Activated CD4-positive, alpha-beta T cell treated with anti-CD3 and anti-CD28 coated beads, Interleukin-10, Interleukin-2, amounts not matched to agents 100 ng/mL and 50 ng/mL, durations not matched to agents 16 hours and 8 hours (primary cell): ENCODE measurements around the gene CANT1.

Source experiments
- DNase-seq: peaks from one replicate; pipeline ENCODE4 v3.0.0-alpha.2; 2020

CANT1 gene

DNA sequence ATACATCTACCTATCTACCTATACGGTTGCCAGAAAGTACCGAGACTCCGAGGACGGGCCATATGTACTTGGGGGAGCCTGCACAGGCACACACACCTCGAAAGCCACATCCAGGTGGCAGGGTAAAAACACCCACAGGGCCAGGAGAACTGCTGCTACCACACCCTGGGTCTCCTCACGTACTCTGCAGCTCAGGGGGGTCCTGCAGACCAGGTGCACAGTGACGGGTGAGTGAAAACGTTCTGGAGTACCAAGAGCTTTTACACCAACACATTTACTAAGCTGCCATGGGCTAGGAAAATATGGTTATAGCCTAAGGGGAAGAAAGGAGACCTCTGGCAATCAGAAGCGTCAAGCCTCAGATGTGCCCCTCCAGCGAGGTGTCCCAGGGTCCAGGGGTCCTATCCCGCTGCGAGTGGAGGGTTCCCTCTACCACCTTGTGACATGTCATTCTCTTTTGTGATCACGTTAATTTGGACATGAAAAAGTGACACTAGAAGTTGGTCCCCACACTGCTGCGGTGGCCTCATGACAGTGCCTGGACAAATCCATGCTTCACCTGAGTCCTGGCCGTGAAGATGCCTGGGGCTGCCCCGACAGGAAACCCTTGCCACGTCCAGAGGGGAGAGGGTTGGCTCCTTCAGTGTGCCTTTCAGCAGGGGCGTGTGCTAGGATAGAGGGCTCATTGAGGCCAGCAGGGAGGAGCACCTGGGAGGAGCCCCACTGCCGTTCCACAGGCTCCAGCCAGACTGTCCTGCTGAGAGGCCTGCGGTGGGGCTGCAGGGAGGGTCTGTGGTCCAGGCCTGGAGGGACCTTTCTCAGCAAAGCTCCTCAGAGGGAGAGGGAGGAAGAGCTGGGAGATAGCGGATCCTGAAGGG lies 1.8 kb downstream of the CANT1 start:
- no peak for DNase-seq

DNA sequence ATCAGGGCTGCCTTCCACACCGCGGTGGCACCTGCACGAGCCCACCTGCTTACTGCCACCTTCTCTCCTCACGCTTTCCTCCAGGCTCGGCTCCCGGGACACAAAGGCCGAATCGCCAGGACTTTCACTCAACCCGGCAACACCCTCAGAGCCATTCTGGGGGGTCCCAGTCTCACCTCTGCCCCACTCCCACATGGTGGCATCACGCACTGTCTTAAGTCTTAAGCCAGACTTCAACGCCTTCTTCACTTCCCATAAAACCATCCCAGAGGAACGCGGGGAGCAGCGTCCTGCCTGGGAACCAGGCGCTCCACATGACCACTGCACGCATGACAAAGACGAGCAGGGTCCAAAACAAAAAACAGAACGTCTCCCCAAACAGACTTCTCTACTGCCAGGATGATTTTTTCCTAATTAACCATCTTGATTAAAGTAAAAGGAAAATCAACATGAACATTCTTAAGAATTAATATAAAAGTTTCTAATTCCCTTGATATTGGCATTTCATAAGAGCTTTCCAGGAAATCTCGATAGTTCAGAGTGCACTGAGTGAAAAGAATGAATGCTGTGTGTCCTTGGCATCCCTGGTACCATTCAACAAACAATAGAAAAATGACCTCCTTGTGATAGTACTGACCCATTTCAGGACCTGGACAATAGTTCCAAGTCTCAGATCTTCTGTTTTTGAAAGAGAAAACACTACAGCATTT lies 2.6 kb downstream of the CANT1 start:
- DNase-seq: no peak

DNA sequence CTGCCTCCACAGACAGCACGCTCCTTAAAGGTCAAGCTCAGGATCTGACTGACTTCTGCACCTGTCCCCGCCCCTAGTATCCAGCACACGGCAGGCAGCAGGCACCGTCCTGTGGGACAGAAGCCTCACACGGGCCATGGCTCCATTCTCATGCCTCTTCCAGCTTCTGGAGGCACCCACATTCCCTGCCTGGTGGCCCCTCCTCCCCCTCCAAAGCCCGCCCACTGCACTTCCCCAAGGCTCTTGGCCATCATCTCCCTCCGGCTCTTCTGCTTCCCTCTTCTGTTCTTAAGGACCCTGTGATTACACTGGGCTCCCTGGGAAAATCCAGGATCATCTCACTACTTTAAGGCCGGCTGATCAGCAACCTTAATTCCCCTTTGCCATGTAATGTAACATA lies 3.5 kb downstream of the CANT1 start:
- DNase-seq: no peak

DNA sequence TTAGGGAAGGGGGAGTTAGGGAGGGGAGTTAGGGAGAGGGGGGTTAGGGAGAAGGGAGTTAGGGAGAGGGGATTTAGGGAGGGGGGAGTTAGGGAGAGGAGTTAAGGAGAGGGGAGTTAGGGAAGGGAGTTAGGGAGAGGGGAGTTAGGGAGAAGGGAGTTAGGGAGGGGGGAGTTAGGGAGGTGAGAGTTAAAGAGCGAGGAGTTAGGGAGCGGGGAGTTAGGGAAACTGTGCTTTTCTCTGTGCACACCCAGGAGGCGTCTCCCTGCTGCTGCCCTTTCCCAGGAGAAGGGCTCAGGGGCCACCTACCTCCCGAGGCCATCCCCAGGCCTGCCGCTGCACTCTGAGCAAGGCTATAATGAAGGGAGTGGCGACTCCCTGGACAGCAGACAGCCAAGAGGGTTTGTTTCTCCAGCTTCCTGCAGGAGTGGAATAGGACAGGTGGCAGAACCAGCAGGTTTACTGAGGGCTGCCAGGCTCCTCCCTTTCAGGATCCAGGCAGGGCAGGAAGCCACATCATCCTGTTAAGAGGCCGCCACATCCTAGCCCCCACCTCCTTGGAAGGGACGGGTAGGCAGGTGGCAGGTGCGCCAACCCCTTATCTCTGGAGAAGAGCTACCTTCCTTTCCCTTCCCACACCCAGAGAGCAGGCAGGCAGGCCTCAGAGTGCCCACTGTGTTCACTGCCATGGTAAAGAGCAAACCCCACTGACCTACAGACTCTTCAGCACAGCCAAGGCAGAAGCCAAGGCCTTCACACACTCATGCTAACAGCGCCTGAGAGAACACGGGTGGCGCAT lies 4.3 kb downstream of the CANT1 start:
- DNase-seq: no peak

DNA sequence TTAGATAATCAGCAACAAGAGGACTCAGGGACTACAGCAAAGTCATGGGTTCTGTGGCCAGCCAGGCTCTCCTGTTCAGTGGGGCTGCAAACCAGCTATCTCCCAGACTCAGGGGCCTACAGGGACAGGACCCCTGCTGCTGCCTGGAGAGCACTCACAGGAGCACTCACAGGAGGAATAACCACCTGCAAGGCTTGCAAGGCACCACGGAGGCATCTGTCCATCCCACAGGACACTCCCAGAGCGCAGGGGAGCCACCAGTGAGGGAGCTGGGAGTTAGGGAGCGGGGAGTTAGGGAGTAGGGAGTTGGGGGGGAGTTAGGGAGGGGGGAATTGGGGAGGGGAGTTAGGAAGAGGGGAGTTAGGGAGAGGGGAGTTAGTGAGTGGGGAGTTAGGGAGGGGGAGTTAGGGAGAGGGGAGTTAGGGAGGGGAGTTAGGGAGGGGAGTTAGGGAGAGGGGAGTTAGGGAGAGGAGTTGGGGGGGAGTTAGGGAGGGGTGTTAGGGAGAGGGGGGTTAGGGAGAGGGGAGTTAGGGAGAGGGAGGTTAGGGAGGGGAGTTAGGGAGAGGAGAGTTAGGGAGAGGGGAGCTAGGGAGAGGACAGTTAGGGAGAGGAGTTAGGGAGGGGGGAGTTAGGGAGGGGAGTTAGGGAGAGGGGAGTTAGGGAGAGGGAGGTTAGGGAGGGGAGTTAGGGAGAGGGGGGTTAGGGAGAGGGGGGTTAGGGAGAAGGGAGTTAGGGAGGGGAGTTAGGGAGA lies 5.7 kb downstream of the CANT1 start:
- DNase-seq: no peak

DNA sequence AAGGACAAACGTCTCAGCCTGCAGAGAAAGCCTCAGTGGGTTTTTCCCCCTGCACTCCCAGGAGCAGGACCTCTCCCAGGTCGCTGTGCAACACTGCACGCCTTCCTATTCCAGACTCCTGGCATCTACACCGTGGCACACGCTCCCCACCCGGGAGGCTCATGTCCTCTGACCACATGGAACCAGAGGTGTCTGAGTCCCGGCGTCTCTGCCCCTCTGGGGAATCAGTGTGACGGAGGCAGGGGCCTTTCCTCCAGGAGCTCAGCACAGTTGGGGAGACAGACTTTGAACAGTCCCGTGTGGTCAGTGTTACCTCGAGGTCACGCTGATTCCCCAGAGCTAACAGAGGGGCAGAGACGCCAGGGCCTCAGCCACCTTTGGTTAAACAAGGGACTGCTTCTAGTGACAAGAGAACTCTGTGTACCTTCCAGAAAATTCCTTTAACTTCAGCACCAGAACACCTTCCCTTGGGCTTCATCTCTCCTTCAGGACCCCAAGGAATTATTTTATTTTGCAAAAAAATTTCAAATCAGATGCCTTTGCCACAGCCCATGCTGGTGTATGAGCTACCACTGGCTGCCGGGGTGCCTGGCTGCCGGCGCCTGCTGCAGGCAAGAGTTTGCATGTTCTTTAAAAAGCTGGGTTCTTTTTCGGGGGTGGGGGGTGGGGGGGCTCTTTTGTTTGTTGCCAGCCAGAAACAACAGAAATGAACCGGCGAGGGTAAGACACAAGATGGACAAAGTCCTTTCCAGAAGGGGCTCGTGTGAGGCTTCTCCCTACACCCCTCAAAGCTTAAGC lies 6.6 kb downstream of the CANT1 start:
- no peak for DNase-seq

DNA sequence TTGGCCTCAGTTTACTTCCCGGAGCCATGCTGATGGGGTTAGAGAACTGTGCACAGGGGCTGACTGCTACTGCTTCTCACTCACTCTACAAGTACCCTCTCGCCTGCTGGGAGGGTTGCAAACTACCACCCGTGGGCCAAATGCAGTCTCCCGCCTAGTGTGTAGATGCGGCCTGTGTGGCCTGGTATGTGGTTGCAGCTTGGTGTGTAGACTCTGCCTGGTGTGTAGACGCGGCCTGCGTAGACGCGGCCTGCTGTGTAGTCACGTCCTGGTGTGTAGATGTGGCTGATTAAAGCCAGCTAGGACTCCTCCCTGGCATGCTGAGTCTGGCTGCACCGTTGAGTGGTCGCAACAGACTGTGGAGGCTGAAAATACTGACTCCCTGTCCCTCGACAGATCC lies 7.3 kb downstream of the CANT1 start:
- DNase-seq: no peak

DNA sequence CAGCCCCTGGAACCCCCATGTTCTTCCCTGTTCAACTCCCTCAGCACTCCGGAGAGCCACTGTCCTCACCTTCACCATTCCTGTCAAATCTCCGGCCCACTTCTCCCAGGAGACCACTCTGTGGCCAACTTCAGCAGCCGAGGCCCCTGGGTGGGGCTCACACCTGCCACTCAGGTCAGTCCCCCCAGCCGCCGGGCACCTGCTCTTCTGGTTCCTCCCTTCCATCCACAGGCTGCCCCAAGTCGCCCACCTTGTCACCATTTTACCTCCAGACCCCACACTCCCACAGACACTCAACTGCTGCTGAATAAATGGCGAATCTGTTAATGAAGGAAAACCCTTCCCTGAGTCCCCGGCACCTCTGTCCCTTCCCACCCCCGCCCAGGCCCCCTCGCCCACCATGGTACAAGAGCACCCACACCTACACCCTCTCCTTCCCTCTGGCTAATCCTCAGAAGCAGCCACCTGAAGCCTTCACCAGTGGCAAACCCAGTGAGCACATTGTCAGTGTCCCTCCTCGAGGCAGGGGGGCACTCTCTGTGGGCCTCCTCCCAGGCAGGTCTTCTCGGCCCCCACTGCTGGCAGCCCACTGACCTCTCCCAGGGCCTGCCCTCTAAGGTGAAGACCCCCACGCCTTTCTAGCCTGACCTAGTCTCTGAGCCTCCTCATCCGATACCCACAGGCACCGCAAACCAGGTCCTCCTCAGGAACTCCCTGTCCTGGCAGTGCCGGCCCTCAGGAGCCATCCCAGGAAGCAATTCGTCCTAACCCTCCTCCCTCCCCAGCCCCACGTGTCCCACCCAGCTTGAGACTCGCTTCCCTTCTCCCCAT lies 8.2 kb downstream of the CANT1 start:
- DNase-seq: no peak

DNA sequence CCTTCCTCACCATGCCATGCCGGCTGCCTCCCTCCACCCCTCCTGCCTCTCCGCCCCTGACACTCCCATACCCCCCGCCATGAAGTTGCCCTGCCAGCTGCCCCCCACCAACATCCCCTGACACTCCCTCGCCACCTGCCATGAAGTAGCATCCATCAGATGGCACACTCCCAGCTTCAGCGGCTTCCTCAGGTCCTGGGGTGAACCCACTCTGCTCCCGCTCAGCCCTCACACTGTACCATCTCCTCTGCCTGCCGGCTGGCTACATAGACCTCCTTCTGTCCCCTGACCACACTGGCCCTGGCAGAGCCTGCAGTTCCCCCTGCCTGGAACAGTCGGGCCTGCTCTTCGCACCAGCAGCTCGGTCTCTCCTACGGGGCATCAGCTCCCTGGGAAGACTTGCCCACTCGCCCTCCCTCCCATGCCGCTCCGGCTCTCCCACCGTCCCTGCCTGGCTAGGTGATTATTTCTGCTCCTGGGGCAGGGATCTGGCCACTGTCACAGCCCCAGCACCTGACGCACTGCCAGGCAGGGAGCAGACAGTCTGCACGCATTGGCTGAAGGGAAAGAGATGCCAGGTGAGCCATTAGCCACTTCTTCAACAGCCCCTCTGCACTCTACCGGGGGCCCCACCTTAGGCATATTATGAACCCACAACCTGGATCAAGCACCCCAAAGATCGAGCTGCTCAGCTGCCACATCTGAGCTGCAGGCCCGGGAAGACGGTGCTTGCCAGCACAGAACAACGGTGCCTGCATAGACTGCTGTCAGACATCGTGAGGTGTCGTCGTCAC lies 9.0 kb downstream of the CANT1 start:
- no peak for DNase-seq

DNA sequence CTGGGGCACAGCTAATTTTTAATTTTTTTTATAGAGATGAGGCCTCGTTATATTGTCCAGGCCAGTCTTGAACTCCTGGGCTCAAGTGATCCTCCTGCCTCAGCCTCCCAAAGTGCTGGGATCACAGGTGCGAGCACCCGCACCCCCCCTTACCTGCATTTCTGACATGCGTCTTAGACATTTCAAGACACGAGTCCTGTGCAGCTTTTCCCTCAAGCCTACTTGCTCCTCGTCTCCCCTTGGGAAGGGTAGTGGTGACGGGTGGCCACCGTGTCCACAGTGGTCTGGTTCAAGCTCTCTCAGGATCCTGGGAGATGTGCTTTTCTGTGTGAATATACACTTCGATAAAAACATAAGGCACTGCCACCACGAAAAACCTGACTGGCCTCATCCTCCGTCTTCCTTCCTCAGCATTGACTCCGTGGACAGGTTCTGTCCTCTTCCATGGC lies 9.6 kb downstream of the CANT1 start:
- DNase-seq: no peak

DNA sequence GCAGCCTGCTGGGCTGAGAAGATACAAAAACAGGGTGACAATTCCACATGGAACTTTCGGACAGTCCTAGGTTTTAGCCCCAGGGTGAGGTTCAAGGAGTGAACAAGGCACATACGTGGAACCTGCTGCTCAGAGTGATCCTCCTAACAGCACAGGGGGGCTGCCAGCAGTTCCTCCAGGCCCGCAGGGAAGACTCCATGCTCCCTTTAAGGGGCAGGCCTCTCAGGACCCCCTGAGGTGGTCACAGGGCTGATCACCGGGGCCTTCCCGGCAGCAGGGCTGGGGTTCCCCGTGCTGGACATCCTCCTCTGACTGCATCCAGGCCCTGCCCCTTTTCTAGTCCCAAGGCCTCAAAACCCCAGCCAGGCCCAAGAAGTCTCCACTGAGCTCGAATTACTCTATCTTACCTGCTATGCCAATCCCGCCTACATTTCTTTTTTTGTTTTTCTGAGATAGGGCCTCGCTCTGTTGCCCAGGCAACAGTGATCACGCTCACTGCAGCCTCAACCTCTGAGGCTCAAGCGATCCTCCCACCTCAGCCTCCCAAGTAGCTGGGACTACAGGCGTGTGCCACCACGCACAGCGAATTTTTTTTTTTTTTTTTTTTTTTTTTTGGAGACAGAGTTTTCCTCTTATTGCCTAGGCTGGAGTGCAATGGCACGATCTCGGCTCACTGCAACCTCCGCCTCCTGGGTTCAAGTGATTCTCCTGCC lies 10.4 kb downstream of the CANT1 start:
- DNase-seq: no peak

DNA sequence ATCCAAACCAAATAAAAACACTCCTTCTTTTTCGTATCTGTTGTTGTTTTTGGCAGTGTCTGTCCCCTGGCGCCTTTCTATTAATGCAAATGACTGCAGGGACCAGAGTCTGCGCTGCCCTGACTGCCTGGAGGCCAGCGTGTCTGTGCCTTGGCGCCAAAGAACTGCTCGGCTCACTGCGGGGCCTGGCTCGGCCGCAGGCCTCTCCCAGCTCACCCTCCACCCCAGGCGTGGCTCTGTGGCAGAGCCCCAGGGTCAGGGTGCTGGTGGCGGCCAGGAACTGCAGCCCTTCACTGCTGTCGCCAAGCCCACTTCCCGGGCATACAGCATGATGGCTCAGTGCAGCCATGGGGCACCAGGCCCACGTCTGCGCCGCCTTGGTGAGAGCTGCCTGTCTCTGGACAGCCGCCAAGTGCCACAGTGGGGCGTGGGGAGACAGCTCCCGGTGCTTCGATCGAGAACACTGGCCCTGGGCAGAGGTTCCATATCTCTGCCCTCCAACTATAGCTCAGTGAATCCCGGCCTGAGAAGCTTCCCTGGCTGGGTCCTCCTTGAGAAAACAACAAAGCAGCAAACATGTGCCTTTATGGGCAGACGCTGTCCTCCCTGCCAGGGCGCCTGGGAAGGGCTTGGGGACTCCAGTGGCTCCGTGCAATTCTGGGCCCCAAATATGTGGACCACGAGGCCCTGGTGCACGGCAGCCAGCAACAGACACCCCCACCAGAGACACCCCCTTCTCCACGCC lies 11.1 kb downstream of the CANT1 start:
- DNase-seq: no peak

DNA sequence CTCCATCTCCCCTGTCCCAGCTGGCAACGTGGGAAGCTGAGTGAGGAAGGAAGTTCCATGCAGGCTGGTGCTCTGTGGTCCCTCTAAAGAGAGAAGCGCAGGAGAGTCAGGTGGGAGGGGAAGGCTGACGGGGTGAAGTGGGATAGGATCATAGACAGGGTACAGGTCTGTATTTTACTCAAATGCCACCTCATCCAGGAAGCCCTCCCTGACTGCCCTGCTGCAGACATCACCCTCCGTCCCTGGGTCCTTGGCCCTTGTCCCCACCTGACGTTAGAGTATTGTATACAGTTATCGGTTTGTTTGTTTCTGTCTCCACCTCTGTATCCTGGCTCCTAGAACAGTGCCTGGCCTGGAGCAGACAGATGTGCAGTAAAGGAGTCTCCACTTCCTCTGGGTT lies 11.7 kb downstream of the CANT1 start:
- no peak for DNase-seq

DNA sequence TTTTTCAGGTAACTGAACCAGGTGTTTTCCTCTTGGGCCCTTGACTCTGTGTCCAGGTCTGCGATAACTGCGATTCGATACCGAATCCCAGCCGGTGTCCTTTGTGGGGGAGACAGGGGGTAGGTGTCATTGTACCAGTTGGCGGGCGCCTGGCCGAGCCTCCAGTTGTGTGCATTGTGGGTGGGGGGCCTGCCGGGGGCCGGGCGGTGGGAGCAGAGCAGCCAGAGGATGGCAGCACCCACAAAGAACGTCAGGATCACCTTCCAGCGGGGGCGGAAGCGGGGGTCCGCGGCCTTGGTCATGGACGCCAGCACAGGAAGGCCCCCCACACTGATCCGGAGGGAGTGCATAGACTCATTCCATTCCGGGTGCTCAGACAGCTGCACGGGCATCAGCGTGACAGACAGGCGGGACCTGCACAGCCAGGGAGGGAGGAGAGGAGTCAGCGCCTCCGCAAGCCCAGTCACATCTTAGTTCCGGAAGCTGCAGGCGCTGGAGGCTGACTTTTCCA lies 12.3 kb downstream of the CANT1 start:
- DNase-seq: no peak

DNA sequence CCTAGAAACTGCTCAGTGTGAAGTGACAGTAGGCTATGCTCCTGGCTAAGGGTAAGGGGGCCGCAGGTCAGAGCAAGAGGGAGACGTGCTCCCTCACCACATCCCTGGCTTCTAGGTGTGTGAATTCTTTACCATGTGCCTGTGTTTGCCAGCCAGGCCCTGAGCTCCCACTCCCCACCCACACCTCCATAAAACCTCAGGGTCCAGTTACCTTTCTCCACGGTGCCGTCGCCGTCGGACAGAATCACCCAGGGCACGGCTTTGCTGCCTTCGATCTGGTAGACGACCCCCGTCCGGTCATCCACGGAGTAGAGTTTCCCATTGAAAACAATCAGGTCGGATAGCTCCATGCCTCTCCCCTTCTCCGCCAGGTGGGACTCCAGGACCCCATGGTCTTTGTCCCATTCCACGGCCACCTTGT lies 12.8 kb downstream of the CANT1 start:
- no peak for DNase-seq

DNA sequence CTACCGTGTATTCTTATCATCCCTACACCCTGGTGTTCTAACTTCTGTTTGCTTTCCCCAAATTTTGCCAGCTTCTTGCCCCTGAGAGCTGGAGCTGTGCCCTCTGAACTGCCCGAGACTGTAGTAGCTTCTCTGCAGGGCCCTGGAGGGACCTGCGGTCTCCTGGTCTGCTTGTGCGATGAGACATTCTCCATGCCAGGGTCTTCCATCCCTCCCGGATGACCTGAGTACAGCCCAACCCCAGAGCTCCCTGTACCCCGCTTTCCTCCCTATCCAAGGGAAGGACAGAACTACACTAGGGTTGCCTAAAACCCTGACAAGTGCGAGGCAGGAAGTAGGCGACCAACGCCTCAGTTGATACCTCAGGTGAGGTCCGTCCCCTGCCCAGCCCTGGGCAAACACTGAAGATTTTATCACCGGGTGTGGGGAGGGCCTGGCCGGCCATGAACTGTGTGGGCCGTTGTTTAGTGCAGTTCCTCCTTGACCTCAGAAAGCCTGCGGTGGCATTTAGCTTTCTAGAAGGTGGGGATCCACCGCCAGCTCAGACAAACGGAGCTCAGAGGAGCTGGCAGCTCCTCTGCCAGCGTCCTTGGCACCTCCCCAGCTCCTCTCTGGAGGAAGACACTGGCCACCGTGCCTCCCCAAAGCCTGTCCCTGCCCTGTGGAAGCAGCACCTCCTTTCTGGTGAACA lies 13.7 kb downstream of the CANT1 start:
- no peak for DNase-seq

DNA sequence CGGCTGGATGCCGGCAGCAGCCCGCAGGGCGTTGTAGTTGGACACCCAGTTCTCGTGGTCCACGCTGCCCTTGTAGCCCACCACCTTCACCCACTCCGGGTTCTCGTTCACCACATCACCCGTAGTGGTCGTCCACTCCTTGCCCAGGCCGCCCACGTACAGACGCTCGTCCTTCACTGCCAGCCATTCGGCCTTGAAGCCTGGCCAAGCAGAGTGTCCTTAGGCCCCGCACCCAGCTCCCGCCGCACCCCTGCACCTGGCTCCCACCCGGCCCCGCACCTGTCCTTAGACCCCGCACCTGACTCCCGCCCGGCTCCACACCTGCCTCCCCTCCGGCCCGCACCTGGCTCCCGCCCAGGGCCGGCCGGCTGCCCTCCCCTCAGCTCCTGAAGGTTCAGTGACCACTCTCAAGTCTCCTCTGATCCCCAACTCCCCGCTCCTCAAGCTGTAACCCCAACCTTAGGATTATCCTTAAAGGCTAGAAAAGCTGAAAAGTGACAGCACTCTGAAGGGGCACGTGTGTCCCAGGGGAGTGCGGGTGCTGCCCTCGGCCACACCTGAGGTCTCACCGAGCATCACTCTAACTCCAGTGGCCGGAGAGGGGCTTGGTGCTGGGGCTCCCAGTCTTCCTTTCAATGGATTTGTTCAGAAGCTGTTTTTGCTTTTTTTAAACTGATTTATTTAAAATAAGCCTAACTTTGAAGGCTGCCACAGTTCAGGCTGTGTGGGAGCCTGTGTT lies 14.4 kb downstream of the CANT1 start:
- no peak for DNase-seq
